Tibial nerve (tissue), 4 donors: ENCODE measurements around the gene PDCD4.

Source experiments
- EP300 ChIP-seq, 2 donors: sonication (generic); formaldehyde crosslinking; IDR thresholded peaks; one replicate each; pipeline ENCODE4 v1.6.1; 2017; ENCODE audit warnings: antibody characterized with exemption in 2 of 2, mild to moderate bottlenecking in 1 of 2
- POLR2A ChIP-seq, 2 donors: fragments of 450-650 bp; IDR thresholded peaks; one replicate each; pipeline ENCODE4 v1.6.1; 2017; ENCODE audit warnings: antibody characterized with exemption in 2 of 2, mild to moderate bottlenecking in 2 of 2, moderate library complexity in 2 of 2
- TF ChIP-seq, protein P1 (sequence below), 5 experiments: fragments of 200-600 bp in 3 of 5; fragments of 450-650 bp in 2 of 5; sonication (generic) in 3 of 5; IDR thresholded peaks; one replicate each; pipeline ENCODE4 v1.5.1; 2016 to 2019; ENCODE audit warnings: antibody characterized with exemption in 5 of 5, mild to moderate bottlenecking in 3 of 5, moderate library complexity in 2 of 5

DNA sequence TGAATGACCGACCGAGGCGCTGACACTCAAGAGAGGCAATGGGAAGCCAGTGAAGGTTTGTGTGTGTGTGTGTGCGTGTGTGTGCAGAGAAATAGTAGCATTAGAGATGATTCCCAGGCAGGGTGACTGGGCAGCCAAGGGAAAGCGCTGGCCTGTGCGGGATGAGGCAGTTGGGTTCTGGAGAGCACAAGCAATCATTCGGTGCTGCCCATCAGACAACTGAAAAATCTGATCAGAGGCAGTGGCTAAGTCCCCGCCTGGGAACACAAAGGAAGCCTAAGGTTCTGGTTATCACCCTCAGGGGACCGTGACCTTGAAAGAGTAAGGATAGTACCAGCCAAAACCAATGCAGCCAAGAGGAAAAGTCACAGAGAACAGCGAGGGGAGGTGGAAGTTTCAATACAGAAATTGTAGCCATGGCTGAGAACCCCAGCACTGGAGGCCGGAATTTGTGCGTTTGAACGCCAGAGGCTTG lies 868 bp upstream of the PDCD4 start:
- TF ChIP-seq, protein P1, sequence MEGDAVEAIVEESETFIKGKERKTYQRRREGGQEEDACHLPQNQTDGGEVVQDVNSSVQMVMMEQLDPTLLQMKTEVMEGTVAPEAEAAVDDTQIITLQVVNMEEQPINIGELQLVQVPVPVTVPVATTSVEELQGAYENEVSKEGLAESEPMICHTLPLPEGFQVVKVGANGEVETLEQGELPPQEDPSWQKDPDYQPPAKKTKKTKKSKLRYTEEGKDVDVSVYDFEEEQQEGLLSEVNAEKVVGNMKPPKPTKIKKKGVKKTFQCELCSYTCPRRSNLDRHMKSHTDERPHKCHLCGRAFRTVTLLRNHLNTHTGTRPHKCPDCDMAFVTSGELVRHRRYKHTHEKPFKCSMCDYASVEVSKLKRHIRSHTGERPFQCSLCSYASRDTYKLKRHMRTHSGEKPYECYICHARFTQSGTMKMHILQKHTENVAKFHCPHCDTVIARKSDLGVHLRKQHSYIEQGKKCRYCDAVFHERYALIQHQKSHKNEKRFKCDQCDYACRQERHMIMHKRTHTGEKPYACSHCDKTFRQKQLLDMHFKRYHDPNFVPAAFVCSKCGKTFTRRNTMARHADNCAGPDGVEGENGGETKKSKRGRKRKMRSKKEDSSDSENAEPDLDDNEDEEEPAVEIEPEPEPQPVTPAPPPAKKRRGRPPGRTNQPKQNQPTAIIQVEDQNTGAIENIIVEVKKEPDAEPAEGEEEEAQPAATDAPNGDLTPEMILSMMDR (IDR thresholded peaks at IDR 0.05): no peak
- TF ChIP-seq EP300 (IDR thresholded peaks at IDR 0.05) (no peak), POLR2A (IDR thresholded peaks at IDR 0.05) (no peak)
